GM23338 (cell line): ENCODE measurements around the gene SEZ6L. TPM values are rescaled to one million over a fixed set of nuclear protein-coding genes. Genes with fewer than 3 reads are reported as not detected.

Experiments
- ATAC-seq: fragments of 200-7000 bp; cut with Tn5 transposase; 3 replicates; pipeline ENCODE4 v1.9.1; 2020
- DNase-seq: peaks from one replicate; pipeline ENCODE4 v3.0.0-alpha.2; 2015; ENCODE audit warnings: low spot score
- H2AFZ ChIP-seq: fragments of 200-600 bp; sonication (generic); 2 replicates; pipeline ENCODE4 v1.8.0; 2016; ENCODE audit warnings: antibody characterized with exemption, mild to moderate bottlenecking, moderate library complexity
- H3F3A ChIP-seq: fragments of 200-600 bp; sonication (generic); replicated peaks from 2 replicates; pipeline ENCODE4 v1.8.0; 2017; ENCODE audit warnings: antibody characterized with exemption, mixed run types, low read depth
- H3K27ac ChIP-seq: fragments of 200-600 bp; sonication (generic); 2 replicates; pipeline ENCODE4 v1.6.1; 2016; ENCODE audit warnings: low read depth
- H3K27me3 ChIP-seq: fragments of 200-600 bp; sonication (generic); 2 replicates; pipeline ENCODE4 v1.8.0; 2016; ENCODE audit warnings: mild to moderate bottlenecking, mixed run types, moderate library complexity; ENCODE audit not compliant: insufficient read depth
- H3K36me3 ChIP-seq: fragments of 200-600 bp; sonication (generic); 2 replicates; pipeline ENCODE4 v1.8.0; 2016; ENCODE audit warnings: mild to moderate bottlenecking; ENCODE audit not compliant: insufficient read depth
- H3K4me1 ChIP-seq: fragments of 200-600 bp; sonication (generic); 2 replicates; pipeline ENCODE4 v1.8.0; 2016; ENCODE audit warnings: mild to moderate bottlenecking, moderate library complexity; ENCODE audit not compliant: insufficient read depth
- H3K4me2 ChIP-seq: fragments of 200-600 bp; sonication (generic); 2 replicates; pipeline ENCODE4 v1.7.1; 2017; ENCODE audit warnings: mixed run types
- H3K4me3 ChIP-seq: fragments of 200-600 bp; sonication (generic); 2 replicates; pipeline ENCODE4 v1.6.1; 2016; ENCODE audit warnings: mixed run types
- H3K79me2 ChIP-seq: fragments of 200-600 bp; sonication (generic); replicated peaks from 2 replicates; pipeline ENCODE4 v1.8.0; 2017; ENCODE audit warnings: mild to moderate bottlenecking; ENCODE audit not compliant: insufficient read depth
- H3K9me2 ChIP-seq: fragments of 200-600 bp; sonication (generic); 2 replicates; pipeline ENCODE4 v1.8.0; 2017; ENCODE audit not compliant: insufficient read depth
- H4K20me1 ChIP-seq: fragments of 200-600 bp; sonication (generic); replicated peaks from 2 replicates; pipeline ENCODE4 v1.8.0; 2017; ENCODE audit warnings: mild to moderate bottlenecking; ENCODE audit not compliant: insufficient read depth
- H3K27ac Mint-ChIP-seq: 2 replicates; pipeline ENCODE4 v1.8.0; 2020; ENCODE audit warnings: inconsistent platforms, mild to moderate bottlenecking, moderate library complexity, mixed read lengths
- H3K27me3 Mint-ChIP-seq: 3 replicates; pipeline ENCODE4 v1.8.0; 2022; ENCODE audit warnings: low read depth, mild to moderate bottlenecking, moderate library complexity, mixed read lengths, inconsistent platforms; ENCODE audit not compliant: insufficient read depth, poor library complexity
- H3K36me3 Mint-ChIP-seq: 3 replicates; pipeline ENCODE4 v1.8.0; 2021; ENCODE audit warnings: low read depth, mild to moderate bottlenecking, inconsistent platforms, moderate library complexity, mixed read lengths
- H3K4me1 Mint-ChIP-seq: 3 replicates; pipeline ENCODE4 v1.8.0; 2020; ENCODE audit warnings: mild to moderate bottlenecking, inconsistent platforms, mixed read lengths
- H3K4me3 Mint-ChIP-seq: 3 replicates; pipeline ENCODE4 v1.8.0; 2021; ENCODE audit warnings: moderate library complexity, mild to moderate bottlenecking, inconsistent platforms, mixed read lengths
- H3K9me3 Mint-ChIP-seq: 3 replicates; pipeline ENCODE4 v1.8.0; 2020; ENCODE audit warnings: moderate library complexity, mild to moderate bottlenecking, inconsistent platforms, mixed read lengths
- CREB1 ChIP-seq: fragments of 250-450 bp; sonication (Bioruptor Pico); IDR thresholded peaks from 2 replicates; pipeline ENCODE4 v1.5.0; 2020; ENCODE audit warnings: low read depth, mild to moderate bottlenecking, moderate library complexity
- EZH2 ChIP-seq: fragments of 200-600 bp; sonication (generic); IDR thresholded peaks from one replicate; pipeline ENCODE4 v1.8.0; 2017; ENCODE audit warnings: antibody characterized with exemption, mild to moderate bottlenecking, low read depth; ENCODE audit not compliant: unreplicated experiment
- EZH2phosphoT487 ChIP-seq: fragments of 200-600 bp; sonication (generic); IDR thresholded peaks from one replicate; pipeline ENCODE4 v1.8.1; 2018; ENCODE audit warnings: antibody characterized with exemption; ENCODE audit not compliant: unreplicated experiment
- JUNB ChIP-seq: IDR thresholded peaks from one replicate; pipeline ENCODE4 v1.6.1; 2016; ENCODE audit warnings: antibody characterized with exemption; ENCODE audit not compliant: unreplicated experiment
- NANOG ChIP-seq: IDR thresholded peaks from 2 replicates; pipeline ENCODE4 v1.6.1; 2016; ENCODE audit warnings: antibody characterized with exemption, borderline replicate concordance
- POLR2AphosphoS5 ChIP-seq: IDR thresholded peaks from 2 replicates; pipeline ENCODE4 v1.6.1; 2016; ENCODE audit warnings: antibody characterized with exemption, low read depth
- STAT1 ChIP-seq: IDR thresholded peaks from one replicate; pipeline ENCODE4 v1.6.1; 2016; ENCODE audit warnings: antibody characterized with exemption; ENCODE audit not compliant: unreplicated experiment
- ZNF114 ChIP-seq: fragments of 250-450 bp; sonication (Bioruptor Pico); IDR thresholded peaks from 2 replicates; pipeline ENCODE4 v1.5.0; 2020; ENCODE audit warnings: mild to moderate bottlenecking, moderate library complexity
- ZNF331 ChIP-seq: fragments of 250-450 bp; sonication (Bioruptor Pico); IDR thresholded peaks from 2 replicates; pipeline ENCODE4 v1.5.0; 2020; ENCODE audit warnings: low read depth, mild to moderate bottlenecking, moderate library complexity
- polyA plus RNA-seq: library from polyadenylated mRNA; unstranded; fragments of >200 nt; fragmentation: Nextera tagmentation; extraction: Ambion mirVana; gene quantifications from 2 replicates; pipeline ENCODE4 v1.2.1, GENCODE V29; 2016
- total RNA-seq: library from RNA; depleted of rRNA; stranded (reverse); fragments of >200 nt; shearing (Covaris generic); gene quantifications from 2 replicates; pipeline ENCODE4 v1.2.3, GENCODE V29; 2014
- TF ChIP-seq, protein P1 (sequence below): IDR thresholded peaks from 2 replicates; pipeline ENCODE4 v1.6.1; 2016; ENCODE audit warnings: antibody characterized with exemption
- TF ChIP-seq, protein P2 (sequence below): IDR thresholded peaks from one replicate; pipeline ENCODE4 v1.6.1; 2018; ENCODE audit warnings: antibody characterized with exemption; ENCODE audit not compliant: unreplicated experiment
- TF ChIP-seq, protein P3 (sequence below): fragments of 250-450 bp; sonication (Bioruptor Pico); IDR thresholded peaks from 2 replicates; pipeline ENCODE4 v1.5.0; 2020; ENCODE audit warnings: mild to moderate bottlenecking, moderate library complexity
- TF ChIP-seq, protein P4 (sequence below), 2 experiments: fragments of 200-600 bp in 1 of 2; sonication (generic) in 1 of 2; conservative IDR thresholded peaks; 2 replicates each; pipeline versions ENCODE4 v1.5.1 to v1.6.1; 2016 to 2017; ENCODE audit warnings: antibody characterized with exemption in 2 of 2, low read depth in 2 of 2, mild to moderate bottlenecking in 2 of 2, moderate library complexity in 1 of 2

SEZ6L gene
- total and polyA plus RNA-seq, 2 experiments from 2014 or later = 0.13 to 0.24 TPM

DNA sequence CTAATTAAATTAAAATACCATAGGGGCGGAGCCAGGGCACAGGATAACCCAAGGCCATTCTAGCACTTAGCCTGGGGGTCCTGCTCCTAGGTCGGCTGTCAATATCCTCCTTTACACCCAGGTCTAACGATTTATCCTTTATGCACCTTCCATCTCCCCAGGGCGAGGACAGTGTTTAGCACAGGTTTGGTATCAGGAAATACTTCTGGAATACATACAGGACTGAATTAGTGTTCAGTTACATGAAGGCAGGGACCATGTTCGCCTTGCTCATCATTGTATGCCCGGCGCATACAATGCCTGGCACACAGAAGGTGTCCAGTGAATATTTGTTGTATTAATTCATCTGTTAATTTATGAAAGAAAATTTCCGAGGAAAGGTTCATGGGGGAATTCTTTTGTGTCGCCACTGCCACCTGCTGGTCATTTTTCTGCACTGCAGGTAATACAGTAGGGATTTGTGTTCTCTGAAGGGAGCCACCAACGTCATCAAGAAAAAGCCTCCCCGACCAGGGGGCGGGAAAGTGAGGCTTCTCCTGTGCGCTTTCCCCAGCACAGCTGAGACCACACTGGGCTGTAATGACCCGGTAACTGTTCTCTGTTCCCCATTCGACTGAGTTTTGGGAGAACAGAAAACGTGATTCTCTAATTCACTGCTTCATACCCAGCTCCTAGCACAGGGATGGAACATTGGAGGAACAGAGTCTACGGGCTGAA, 191.1 kb downstream of the SEZ6L start:
- Histone ChIP-seq H3K27me3 (no peaks in the 10 kb centered on the region), H4K20me1 (no peaks in the 10 kb centered on the region; the same call in 1 of the 2 replicates), H3F3A (no peaks in the 10 kb centered on the region), H3K27ac (no peak overlapping the region), H3K36me3 (no peaks in the 10 kb centered on the region), H3K4me2 (peak overlapping the region; percentile 75), H2AFZ (peak overlapping the region; percentile 87; the same call in 1 of the 2 replicates), H3K4me1 (no peaks in the 10 kb centered on the region; the same call in 1 of the 2 replicates), H3K9me2 (no peaks in the 10 kb centered on the region), H3K79me2 (no peaks in the 10 kb centered on the region), H3K4me3 (peak overlapping the region; percentile 48)
- DNase-seq (peak; percentile 94), ATAC-seq (peak; percentile 80)
- Mint-ChIP-seq H3K36me3 (no peaks in the 10 kb centered on the region), H3K9me3 (no peaks in the 10 kb centered on the region), H3K27ac (no peak overlapping the region), H3K27me3 (peaks cover 2% of the 10 kb centered on the region), H3K4me3 (peak overlapping the region; percentile 59), H3K4me1 (peaks cover 8% of the 10 kb centered on the region; the same call in 2 of the 3 replicates)
- TF ChIP-seq STAT1 = no peak
- no peak for TF ChIP-seq POLR2AphosphoS5
- TF ChIP-seq, protein P1, sequence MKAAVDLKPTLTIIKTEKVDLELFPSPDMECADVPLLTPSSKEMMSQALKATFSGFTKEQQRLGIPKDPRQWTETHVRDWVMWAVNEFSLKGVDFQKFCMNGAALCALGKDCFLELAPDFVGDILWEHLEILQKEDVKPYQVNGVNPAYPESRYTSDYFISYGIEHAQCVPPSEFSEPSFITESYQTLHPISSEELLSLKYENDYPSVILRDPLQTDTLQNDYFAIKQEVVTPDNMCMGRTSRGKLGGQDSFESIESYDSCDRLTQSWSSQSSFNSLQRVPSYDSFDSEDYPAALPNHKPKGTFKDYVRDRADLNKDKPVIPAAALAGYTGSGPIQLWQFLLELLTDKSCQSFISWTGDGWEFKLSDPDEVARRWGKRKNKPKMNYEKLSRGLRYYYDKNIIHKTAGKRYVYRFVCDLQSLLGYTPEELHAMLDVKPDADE = no peak
- TF ChIP-seq, protein P2, sequence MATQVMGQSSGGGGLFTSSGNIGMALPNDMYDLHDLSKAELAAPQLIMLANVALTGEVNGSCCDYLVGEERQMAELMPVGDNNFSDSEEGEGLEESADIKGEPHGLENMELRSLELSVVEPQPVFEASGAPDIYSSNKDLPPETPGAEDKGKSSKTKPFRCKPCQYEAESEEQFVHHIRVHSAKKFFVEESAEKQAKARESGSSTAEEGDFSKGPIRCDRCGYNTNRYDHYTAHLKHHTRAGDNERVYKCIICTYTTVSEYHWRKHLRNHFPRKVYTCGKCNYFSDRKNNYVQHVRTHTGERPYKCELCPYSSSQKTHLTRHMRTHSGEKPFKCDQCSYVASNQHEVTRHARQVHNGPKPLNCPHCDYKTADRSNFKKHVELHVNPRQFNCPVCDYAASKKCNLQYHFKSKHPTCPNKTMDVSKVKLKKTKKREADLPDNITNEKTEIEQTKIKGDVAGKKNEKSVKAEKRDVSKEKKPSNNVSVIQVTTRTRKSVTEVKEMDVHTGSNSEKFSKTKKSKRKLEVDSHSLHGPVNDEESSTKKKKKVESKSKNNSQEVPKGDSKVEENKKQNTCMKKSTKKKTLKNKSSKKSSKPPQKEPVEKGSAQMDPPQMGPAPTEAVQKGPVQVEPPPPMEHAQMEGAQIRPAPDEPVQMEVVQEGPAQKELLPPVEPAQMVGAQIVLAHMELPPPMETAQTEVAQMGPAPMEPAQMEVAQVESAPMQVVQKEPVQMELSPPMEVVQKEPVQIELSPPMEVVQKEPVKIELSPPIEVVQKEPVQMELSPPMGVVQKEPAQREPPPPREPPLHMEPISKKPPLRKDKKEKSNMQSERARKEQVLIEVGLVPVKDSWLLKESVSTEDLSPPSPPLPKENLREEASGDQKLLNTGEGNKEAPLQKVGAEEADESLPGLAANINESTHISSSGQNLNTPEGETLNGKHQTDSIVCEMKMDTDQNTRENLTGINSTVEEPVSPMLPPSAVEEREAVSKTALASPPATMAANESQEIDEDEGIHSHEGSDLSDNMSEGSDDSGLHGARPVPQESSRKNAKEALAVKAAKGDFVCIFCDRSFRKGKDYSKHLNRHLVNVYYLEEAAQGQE = no peak
- TF ChIP-seq, protein P3, sequence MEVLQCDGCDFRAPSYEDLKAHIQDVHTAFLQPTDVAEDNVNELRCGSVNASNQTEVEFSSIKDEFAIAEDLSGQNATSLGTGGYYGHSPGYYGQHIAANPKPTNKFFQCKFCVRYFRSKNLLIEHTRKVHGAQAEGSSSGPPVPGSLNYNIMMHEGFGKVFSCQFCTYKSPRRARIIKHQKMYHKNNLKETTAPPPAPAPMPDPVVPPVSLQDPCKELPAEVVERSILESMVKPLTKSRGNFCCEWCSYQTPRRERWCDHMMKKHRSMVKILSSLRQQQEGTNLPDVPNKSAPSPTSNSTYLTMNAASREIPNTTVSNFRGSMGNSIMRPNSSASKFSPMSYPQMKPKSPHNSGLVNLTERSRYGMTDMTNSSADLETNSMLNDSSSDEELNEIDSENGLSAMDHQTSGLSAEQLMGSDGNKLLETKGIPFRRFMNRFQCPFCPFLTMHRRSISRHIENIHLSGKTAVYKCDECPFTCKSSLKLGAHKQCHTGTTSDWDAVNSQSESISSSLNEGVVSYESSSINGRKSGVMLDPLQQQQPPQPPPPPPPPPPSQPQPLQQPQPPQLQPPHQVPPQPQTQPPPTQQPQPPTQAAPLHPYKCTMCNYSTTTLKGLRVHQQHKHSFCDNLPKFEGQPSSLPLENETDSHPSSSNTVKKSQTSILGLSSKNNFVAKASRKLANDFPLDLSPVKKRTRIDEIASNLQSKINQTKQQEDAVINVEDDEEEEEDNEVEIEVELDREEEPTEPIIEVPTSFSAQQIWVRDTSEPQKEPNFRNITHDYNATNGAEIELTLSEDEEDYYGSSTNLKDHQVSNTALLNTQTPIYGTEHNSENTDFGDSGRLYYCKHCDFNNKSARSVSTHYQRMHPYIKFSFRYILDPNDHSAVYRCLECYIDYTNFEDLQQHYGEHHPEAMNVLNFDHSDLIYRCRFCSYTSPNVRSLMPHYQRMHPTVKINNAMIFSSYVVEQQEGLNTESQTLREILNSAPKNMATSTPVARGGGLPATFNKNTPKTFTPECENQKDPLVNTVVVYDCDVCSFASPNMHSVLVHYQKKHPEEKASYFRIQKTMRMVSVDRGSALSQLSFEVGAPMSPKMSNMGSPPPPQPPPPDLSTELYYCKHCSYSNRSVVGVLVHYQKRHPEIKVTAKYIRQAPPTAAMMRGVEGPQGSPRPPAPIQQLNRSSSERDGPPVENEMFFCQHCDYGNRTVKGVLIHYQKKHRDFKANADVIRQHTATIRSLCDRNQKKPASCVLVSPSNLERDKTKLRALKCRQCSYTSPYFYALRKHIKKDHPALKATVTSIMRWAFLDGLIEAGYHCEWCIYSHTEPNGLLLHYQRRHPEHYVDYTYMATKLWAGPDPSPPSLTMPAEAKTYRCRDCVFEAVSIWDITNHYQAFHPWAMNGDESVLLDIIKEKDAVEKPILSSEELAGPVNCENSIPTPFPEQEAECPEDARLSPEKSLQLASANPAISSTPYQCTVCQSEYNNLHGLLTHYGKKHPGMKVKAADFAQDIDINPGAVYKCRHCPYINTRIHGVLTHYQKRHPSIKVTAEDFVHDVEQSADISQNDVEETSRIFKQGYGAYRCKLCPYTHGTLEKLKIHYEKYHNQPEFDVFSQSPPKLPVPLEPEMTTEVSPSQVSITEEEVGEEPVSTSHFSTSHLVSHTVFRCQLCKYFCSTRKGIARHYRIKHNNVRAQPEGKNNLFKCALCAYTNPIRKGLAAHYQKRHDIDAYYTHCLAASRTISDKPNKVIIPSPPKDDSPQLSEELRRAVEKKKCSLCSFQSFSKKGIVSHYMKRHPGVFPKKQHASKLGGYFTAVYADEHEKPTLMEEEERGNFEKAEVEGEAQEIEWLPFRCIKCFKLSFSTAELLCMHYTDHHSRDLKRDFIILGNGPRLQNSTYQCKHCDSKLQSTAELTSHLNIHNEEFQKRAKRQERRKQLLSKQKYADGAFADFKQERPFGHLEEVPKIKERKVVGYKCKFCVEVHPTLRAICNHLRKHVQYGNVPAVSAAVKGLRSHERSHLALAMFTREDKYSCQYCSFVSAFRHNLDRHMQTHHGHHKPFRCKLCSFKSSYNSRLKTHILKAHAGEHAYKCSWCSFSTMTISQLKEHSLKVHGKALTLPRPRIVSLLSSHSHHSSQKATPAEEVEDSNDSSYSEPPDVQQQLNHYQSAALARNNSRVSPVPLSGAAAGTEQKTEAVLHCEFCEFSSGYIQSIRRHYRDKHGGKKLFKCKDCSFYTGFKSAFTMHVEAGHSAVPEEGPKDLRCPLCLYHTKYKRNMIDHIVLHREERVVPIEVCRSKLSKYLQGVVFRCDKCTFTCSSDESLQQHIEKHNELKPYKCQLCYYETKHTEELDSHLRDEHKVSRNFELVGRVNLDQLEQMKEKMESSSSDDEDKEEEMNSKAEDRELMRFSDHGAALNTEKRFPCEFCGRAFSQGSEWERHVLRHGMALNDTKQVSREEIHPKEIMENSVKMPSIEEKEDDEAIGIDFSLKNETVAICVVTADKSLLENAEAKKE (CRISPR knock-in tag) = no peak
- no peak for TF ChIP-seq EZH2
- TF ChIP-seq, protein P4, sequence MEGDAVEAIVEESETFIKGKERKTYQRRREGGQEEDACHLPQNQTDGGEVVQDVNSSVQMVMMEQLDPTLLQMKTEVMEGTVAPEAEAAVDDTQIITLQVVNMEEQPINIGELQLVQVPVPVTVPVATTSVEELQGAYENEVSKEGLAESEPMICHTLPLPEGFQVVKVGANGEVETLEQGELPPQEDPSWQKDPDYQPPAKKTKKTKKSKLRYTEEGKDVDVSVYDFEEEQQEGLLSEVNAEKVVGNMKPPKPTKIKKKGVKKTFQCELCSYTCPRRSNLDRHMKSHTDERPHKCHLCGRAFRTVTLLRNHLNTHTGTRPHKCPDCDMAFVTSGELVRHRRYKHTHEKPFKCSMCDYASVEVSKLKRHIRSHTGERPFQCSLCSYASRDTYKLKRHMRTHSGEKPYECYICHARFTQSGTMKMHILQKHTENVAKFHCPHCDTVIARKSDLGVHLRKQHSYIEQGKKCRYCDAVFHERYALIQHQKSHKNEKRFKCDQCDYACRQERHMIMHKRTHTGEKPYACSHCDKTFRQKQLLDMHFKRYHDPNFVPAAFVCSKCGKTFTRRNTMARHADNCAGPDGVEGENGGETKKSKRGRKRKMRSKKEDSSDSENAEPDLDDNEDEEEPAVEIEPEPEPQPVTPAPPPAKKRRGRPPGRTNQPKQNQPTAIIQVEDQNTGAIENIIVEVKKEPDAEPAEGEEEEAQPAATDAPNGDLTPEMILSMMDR (conservative IDR thresholded peaks at IDR 0.05; ENCODE audit: low read depth in 2 of 2) = peak; percentile 77 to 95
- TF ChIP-seq EZH2phosphoT487 = no peak
- peak; percentile 85 for TF ChIP-seq CREB1
- no peak for TF ChIP-seq JUNB
- TF ChIP-seq NANOG = no peak
- TF ChIP-seq ZNF331 (CRISPR knock-in tag) = no peak
- TF ChIP-seq ZNF114 = no peak
